ENCODE results near the gene EXOC4.

DNA sequence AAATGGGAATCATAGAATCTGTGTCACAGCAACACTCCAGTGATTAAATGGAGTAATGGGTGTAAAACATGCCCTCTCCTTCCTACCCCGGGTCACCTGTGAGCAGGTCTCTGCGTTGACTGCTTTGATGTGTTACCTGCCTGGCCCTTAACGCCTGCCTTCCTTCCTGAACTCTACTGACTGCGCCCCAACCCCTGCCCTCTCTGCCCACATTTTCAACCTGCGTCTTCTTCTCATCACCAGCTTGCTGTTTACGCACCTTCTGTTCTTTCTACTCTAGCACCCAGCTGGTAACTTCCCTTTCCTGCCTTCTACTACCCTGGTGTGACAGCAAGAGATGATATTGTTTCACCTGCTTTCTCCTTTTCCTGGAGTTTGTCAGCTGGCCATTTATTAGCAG is 571.3 kb downstream of the EXOC4 start:
- TF ChIP-seq, protein P1, sequence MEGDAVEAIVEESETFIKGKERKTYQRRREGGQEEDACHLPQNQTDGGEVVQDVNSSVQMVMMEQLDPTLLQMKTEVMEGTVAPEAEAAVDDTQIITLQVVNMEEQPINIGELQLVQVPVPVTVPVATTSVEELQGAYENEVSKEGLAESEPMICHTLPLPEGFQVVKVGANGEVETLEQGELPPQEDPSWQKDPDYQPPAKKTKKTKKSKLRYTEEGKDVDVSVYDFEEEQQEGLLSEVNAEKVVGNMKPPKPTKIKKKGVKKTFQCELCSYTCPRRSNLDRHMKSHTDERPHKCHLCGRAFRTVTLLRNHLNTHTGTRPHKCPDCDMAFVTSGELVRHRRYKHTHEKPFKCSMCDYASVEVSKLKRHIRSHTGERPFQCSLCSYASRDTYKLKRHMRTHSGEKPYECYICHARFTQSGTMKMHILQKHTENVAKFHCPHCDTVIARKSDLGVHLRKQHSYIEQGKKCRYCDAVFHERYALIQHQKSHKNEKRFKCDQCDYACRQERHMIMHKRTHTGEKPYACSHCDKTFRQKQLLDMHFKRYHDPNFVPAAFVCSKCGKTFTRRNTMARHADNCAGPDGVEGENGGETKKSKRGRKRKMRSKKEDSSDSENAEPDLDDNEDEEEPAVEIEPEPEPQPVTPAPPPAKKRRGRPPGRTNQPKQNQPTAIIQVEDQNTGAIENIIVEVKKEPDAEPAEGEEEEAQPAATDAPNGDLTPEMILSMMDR (IDR thresholded peaks at IDR 0.05): no peak
- no peak for TF ChIP-seq EP300 (IDR thresholded peaks at IDR 0.05)
- TF ChIP-seq POLR2AphosphoS5 (IDR thresholded peaks at IDR 0.05): no peak
